Measurements from ENCODE around the gene IKZF3.

IKZF3 gene

GRCh38 chr17:39781861-39782213 is 82.3 kb downstream of the IKZF3 start:
- Histone ChIP-seq H3K36me3 (no peaks in the 10 kb centered on the region), H3K4me3 (ENCODE audit: low read depth, low read length) (no peak overlapping the region), H3K27ac (no peak overlapping the region), H3K9me3 (ENCODE audit: severe bottlenecking) (no peaks in the 10 kb centered on the region), H3K27me3 (ENCODE audit: insufficient read depth, low read depth, severe bottlenecking) (no peaks in the 10 kb centered on the region)
- TF ChIP-seq, protein P1, sequence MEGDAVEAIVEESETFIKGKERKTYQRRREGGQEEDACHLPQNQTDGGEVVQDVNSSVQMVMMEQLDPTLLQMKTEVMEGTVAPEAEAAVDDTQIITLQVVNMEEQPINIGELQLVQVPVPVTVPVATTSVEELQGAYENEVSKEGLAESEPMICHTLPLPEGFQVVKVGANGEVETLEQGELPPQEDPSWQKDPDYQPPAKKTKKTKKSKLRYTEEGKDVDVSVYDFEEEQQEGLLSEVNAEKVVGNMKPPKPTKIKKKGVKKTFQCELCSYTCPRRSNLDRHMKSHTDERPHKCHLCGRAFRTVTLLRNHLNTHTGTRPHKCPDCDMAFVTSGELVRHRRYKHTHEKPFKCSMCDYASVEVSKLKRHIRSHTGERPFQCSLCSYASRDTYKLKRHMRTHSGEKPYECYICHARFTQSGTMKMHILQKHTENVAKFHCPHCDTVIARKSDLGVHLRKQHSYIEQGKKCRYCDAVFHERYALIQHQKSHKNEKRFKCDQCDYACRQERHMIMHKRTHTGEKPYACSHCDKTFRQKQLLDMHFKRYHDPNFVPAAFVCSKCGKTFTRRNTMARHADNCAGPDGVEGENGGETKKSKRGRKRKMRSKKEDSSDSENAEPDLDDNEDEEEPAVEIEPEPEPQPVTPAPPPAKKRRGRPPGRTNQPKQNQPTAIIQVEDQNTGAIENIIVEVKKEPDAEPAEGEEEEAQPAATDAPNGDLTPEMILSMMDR (IDR thresholded peaks at IDR 0.05; ENCODE audit: low read depth, low read length), result no peak
- no peak for DNase-seq

DNA sequence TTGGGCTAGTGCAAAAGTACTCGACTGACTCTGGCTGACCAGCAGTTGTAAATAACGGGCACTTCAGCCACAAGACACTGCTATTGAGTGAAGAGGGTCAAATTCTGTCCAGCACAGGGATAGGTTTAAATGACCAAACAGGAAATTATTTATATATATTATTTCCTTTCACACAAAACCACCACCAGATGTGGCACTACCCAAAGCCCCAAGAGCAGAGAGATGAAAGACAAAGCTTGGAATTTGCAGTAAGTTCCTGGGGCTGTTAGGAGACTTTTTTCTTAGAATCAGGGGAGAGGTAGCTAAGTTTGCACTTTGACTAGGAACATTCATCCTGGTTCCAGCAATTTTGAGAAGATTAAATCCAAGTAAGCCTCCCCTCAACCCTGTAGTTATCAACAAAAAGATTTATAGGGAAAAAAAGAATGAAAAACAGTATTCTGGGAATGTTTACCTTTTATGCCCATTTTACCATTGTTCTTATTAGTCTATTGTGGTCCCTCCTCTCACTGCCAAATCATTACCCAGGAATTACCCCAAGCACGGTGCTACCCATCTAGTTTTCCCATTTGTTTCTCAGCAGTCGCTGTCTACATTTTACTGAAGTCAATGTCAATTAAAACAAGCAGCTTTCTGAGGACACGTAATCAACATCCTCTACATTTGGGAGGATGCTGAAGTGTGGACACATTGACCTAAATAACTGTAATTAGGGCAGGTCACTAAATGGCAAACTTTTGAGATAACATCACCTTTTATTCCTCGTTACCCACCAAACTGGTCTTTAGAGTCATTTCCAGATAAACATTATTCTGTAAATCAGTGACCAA is 82.9 kb downstream of the IKZF3 start:
- TF ChIP-seq, protein P1 (IDR thresholded peaks at IDR 0.05; ENCODE audit: low read depth, low read length), result no peak
- Histone ChIP-seq H3K27me3 (ENCODE audit: insufficient read depth, low read depth, severe bottlenecking) (no peaks in the 10 kb centered on the region), H3K27ac (no peak overlapping the region), H3K9me3 (ENCODE audit: severe bottlenecking) (no peaks in the 10 kb centered on the region), H3K36me3 (no peaks in the 10 kb centered on the region), H3K4me3 (ENCODE audit: low read depth, low read length) (no peak overlapping the region)
- no peak for DNase-seq

DNA sequence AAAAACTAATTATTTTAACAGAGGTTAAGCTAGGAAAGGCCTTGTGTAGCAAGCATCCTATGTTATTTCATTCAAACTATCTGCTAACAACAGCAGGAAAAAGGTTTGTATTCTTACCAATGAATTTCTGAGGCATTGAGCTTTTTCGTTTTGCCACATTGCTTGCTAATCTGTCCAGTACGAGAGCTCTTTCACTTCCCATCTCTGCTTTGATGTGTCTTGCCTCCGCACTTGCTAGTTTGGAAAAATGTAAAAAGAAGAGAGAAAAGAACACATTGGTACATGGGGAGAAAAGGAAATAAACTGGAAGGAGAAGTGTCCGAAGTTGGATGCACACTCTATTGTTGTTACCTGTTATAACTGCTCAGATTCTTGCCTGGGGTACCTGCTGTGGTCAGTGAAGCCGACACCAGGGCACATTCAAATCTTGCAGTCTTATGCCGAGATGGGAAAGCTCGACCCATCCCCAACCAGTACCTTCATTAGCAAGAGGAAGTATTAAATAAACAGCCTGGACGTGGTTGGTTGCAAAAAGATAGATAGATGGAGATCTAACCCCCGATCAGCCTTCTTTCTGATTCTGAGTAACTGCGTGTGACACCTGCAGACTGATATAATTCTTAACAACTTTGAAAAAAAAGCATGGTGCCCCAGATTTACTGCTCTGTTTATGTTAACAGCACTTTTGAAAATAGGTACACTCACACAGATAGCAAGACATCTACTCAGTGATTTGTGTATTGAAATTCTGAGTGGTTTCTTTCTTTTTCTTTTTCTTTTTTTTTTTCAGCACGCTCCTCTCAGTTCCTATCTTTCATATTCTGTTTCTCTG is 86.4 kb downstream of the IKZF3 start:
- TF ChIP-seq, protein P1 (IDR thresholded peaks at IDR 0.05; ENCODE audit: low read depth, low read length), result no peak
- no peak for DNase-seq
- Histone ChIP-seq H3K27me3 (ENCODE audit: insufficient read depth, low read depth, severe bottlenecking) (no peaks in the 10 kb centered on the region), H3K36me3 (no peaks in the 10 kb centered on the region), H3K4me3 (ENCODE audit: low read depth, low read length) (no peak overlapping the region), H3K9me3 (ENCODE audit: severe bottlenecking) (no peaks in the 10 kb centered on the region), H3K27ac (no peak overlapping the region)

DNA sequence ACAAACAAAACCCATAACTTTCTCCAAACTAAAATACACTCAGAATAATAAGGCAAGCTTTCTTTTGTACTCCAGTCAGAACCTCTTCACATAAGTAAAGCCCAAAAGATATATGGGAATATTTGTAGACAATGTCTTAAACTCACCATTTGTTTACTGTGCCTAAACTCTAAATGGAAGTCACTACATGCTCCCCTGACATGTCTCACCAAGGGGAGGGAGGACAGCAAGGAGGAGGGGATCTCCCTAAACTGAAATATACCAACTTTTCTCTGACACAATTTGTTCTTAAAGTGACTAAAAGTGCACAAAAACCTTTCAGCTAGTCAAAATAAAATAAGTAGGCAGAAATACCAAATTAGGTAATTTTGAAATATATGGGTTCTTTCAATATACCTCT is 87.9 kb downstream of the IKZF3 start:
- DNase-seq, result no peak
- Histone ChIP-seq H3K9me3 (ENCODE audit: severe bottlenecking) (no peaks in the 10 kb centered on the region), H3K27me3 (ENCODE audit: insufficient read depth, low read depth, severe bottlenecking) (no peaks in the 10 kb centered on the region), H3K36me3 (no peaks in the 10 kb centered on the region), H3K27ac (no peak overlapping the region), H3K4me3 (ENCODE audit: low read depth, low read length) (no peak overlapping the region)
- TF ChIP-seq, protein P1 (IDR thresholded peaks at IDR 0.05; ENCODE audit: low read depth, low read length), result no peak

GRCh38 chr17:39775031-39775430 is 89.1 kb downstream of the IKZF3 start:
- DNase-seq, result no peak
- Histone ChIP-seq H3K27me3 (ENCODE audit: insufficient read depth, low read depth, severe bottlenecking) (no peaks in the 10 kb centered on the region), H3K4me3 (ENCODE audit: low read depth, low read length) (no peak overlapping the region), H3K36me3 (no peaks in the 10 kb centered on the region), H3K27ac (no peak overlapping the region), H3K9me3 (ENCODE audit: severe bottlenecking) (no peaks in the 10 kb centered on the region)
- TF ChIP-seq, protein P1 (IDR thresholded peaks at IDR 0.05; ENCODE audit: low read depth, low read length), result no peak
